HUES48 (cell line): ENCODE data around the gene ASIC1.

Experiments
- H3K27ac ChIP-seq: one replicate; pipeline ENCODE4 v1.7.0; 2013; ENCODE audit warnings: low read depth, low read length, inconsistent platforms
- H3K27me3 ChIP-seq: 2 replicates; pipeline ENCODE4 v1.6.1; 2013; ENCODE audit warnings: mild to moderate bottlenecking, low read length; ENCODE audit not compliant: control insufficient read depth, insufficient read depth
- H3K36me3 ChIP-seq: 2 replicates; pipeline ENCODE4 v1.6.1; 2013; ENCODE audit warnings: low read length; ENCODE audit not compliant: control insufficient read depth, insufficient read depth
- H3K4me1 ChIP-seq: 2 replicates; pipeline ENCODE4 v1.6.1; 2013; ENCODE audit warnings: mild to moderate bottlenecking, low read length; ENCODE audit not compliant: control insufficient read depth, insufficient read depth
- H3K4me3 ChIP-seq: 2 replicates; pipeline ENCODE4 v1.5.1; 2013; ENCODE audit warnings: mild to moderate bottlenecking, low read depth, low read length
- H3K9ac ChIP-seq: 2 replicates; pipeline ENCODE4 v1.6.1; 2013; ENCODE audit warnings: mild to moderate bottlenecking, low read depth, low read length, moderate library complexity
- H3K9me3 ChIP-seq: 2 replicates; pipeline ENCODE4 v1.6.1; 2013; ENCODE audit warnings: low read length; ENCODE audit not compliant: control insufficient read depth, insufficient read depth

Gene ASIC1

GRCh38 chr12:50127546-50127945, 70.2 kb downstream of the ASIC1 start:
- Histone ChIP-seq H3K4me1 (no peaks in the 10 kb centered on the region), H3K9ac (no peak overlapping the region), H3K27ac (no peak overlapping the region), H3K27me3 (no peaks in the 10 kb centered on the region), H3K4me3 (no peak overlapping the region), H3K36me3 (peaks cover 39% of the 10 kb centered on the region), H3K9me3 (no peaks in the 10 kb centered on the region)

DNA sequence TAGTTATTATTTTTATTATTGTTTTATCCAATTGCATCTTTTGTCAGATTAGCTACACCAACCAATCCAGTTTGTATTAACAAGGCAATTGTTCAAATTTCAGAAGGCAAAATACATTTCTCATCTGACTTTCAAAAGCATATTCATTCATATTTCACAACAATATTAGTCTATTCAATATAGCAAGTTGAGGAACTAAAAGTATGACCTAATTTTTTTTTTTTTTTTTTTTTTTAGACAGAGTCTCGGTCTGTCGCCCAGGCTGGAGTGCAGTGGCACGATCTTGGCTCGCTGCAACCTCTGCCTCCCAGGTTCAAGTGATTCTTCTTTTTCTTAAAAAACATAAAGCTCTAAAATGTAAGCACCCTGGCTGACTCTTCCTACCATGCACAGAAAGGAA, 71.9 kb downstream of the ASIC1 start:
- H3K9me3 ChIP-seq: no peaks in the 10 kb centered on the region
- H3K27ac ChIP-seq: no peak overlapping the region

DNA sequence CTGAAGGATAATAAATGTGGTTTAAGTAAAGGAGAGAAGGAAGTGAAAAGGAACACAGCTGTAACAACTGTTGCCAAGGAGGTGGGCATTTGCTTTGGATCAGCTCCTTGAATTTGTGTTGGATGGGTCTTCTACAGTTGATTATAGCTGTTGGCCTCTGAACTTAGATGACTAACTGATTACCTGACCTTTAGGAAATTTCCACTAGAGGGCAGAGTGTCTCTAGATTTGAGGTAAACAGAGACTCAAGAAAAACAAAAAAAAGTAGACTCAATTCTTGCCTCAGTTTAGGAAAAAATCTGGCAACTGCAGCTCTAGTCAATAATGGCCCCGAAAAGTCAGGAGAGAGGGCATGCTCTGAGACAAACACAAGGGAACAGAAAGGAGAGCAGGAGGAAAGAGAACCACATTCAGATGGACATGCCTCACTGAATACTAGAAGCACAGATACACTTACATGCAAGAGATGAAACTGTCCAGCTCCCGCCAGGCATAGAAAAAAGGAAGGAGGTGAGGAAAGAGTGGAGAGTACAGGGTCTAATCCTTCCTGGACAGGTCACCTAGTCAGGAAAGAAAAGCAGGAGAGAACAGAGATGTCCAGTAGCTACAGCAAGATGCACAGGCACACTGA, 75.2 kb downstream of the ASIC1 start:
- peaks cover 81% of the 10 kb centered on the region for H3K36me3 ChIP-seq
- H3K27ac ChIP-seq: no peak overlapping the region
- H3K9me3 ChIP-seq: no peaks in the 10 kb centered on the region

More for the DNA sequence above, 71.9 kb downstream of the ASIC1 start:
- no peaks in the 10 kb centered on the region for H3K27me3 ChIP-seq
- peaks cover 56% of the 10 kb centered on the region for H3K36me3 ChIP-seq
- H3K4me1 ChIP-seq: no peaks in the 10 kb centered on the region
- H3K4me3 ChIP-seq: no peak overlapping the region
- H3K9ac ChIP-seq: no peak overlapping the region

More for the DNA sequence above, 75.2 kb downstream of the ASIC1 start:
- no peak overlapping the region for H3K9ac ChIP-seq
- H3K27me3 ChIP-seq: no peaks in the 10 kb centered on the region
- H3K4me1 ChIP-seq: no peaks in the 10 kb centered on the region
- no peak overlapping the region for H3K4me3 ChIP-seq
